Activated CD4-positive, alpha-beta T cell treated with anti-CD3 and anti-CD28 coated beads, Interleukin-2, amount 10 ng/mL, durations not matched to agents 24 days and 14 days (primary cell): ENCODE data around the gene FHIP1B. TPM values are rescaled to one million over a fixed set of nuclear protein-coding genes. Genes with fewer than 3 reads are reported as not detected.
"Not testable (repeated sequence)": the region's sequence is repeated elsewhere in the genome, so short reads cannot be mapped to it uniquely, and the experiment has no call there.

Source experiments
- DNase-seq: peaks from one replicate; pipeline ENCODE4 v3.0.0; 2022
- H3K27ac Mint-ChIP-seq: one replicate; pipeline ENCODE4 v1.8.0; 2022; ENCODE audit warnings: mild to moderate bottlenecking, mixed read lengths
- H3K27me3 Mint-ChIP-seq: one replicate; pipeline ENCODE4 v1.8.0; 2022; ENCODE audit warnings: mixed read lengths
- H3K36me3 Mint-ChIP-seq: one replicate; pipeline ENCODE4 v1.8.0; 2022; ENCODE audit warnings: low read depth, mild to moderate bottlenecking, mixed read lengths
- H3K4me1 Mint-ChIP-seq: one replicate; pipeline ENCODE4 v1.8.0; 2021; ENCODE audit warnings: mixed read lengths
- H3K4me3 Mint-ChIP-seq: one replicate; pipeline ENCODE4 v1.8.0; 2022; ENCODE audit warnings: mild to moderate bottlenecking, moderate library complexity, mixed read lengths
- H3K9me3 Mint-ChIP-seq: one replicate; pipeline ENCODE4 v1.8.0; 2021; ENCODE audit warnings: mixed read lengths
- intact Hi-C: fragments of 100-400 bp; cut with micrococcal nuclease; formaldehyde crosslinking; loops from one replicate; pipeline ENCODE4 v1.15.1; 2023
- total RNA-seq: library from RNA; stranded (reverse); gene quantifications from 2 replicates; pipeline ENCODE4 v1.2.3, GENCODE V29; 2022

FHIP1B gene
- total RNA-seq, 1 donor from 2014 or later = 19.3 TPM

- H3K4me3 Mint-ChIP-seq = no peak overlapping the region
- intact Hi-C loops = loop anchor here (1.0 kb wide), 3 partner anchors 63 to 111 kb away; no protein-coding TSS in a partner anchor
- H3K9me3 Mint-ChIP-seq = no peaks in the 10 kb centered on the region
- no peak for DNase-seq
- no peaks in the 10 kb centered on the region for H3K36me3 Mint-ChIP-seq
- no peaks in the 10 kb centered on the region for H3K4me1 Mint-ChIP-seq
- no peak overlapping the region for H3K27ac Mint-ChIP-seq
- peaks cover 11% of the 10 kb centered on the region for H3K27me3 Mint-ChIP-seq
Observed at GRCh38 chr11:6251990-6252473, 17.6 kb upstream of the FHIP1B start.

DNA sequence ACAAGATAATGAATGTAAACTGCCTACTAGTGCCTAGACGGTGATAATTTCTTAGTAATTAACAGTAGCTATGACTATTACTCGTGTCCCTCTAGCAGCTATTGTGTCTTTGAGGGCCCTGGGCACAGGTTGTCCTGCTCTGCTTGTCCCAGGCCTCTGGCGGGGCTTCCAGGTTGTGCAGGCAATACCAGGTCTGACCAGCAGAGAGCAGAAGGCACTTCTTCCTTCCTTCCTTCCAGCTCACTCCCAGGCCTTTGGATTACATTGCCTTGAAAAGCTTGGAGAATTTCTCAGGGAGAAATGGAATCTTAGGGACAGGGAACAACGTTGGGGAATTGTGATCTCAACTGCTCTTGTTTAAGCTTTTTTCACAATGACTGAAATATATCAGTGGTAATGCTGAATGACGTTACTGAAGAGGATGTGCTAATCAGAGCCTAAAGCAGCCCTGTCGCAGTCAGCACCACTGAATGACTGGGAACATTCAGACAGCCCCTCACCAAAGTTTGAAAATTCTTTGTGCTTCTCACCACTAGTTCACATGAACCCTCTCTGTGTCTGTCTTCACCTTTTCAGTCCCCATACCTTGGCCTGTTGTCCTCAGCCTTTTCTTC lies 16.8 kb upstream of the FHIP1B start:
- Mint-ChIP-seq H3K27me3 (peaks cover 11% of the 10 kb centered on the region), H3K4me1 (no peaks in the 10 kb centered on the region), H3K9me3 (no peaks in the 10 kb centered on the region), H3K4me3 (no peak overlapping the region), H3K27ac (no peak overlapping the region), H3K36me3 (no peaks in the 10 kb centered on the region)
- intact Hi-C loops = loop anchor here (1.0 kb wide), 3 partner anchors 64 to 112 kb away; no protein-coding TSS in a partner anchor
- DNase-seq = peak; percentile 86

- intact Hi-C loops = no loop called here
- H3K4me1 Mint-ChIP-seq = no peaks in the 10 kb centered on the region
Observed at GRCh38 chr11:6249770-6250555, 15.5 kb upstream of the FHIP1B start.

GRCh38 chr11:6248897-6249296 lies 14.5 kb upstream of the FHIP1B start:
- H3K4me1 Mint-ChIP-seq, H3K36me3 Mint-ChIP-seq, H3K27ac Mint-ChIP-seq, intact Hi-C loops, DNase-seq, H3K4me3 Mint-ChIP-seq, H3K9me3 Mint-ChIP-seq: not testable (repeated sequence)
- H3K27me3 Mint-ChIP-seq = peaks cover 22% of the 10 kb centered on the region

More at GRCh38 chr11:6249770-6250555, 15.5 kb upstream of the FHIP1B start:
- Mint-ChIP-seq H3K36me3 (no peaks in the 10 kb centered on the region), H3K4me3 (no peak overlapping the region), H3K9me3 (no peaks in the 10 kb centered on the region), H3K27me3 (peaks cover 19% of the 10 kb centered on the region), H3K27ac (no peak overlapping the region)
- no peak for DNase-seq

GRCh38 chr11:6248248-6248647 lies 13.8 kb upstream of the FHIP1B start:
- intact Hi-C loops = no loop called here
- Mint-ChIP-seq H3K27me3 (peaks cover 27% of the 10 kb centered on the region), H3K27ac (no peak overlapping the region), H3K4me1 (no peaks in the 10 kb centered on the region), H3K4me3 (no peak overlapping the region), H3K36me3 (no peaks in the 10 kb centered on the region), H3K9me3 (no peaks in the 10 kb centered on the region)
- no peak for DNase-seq

- H3K4me3 Mint-ChIP-seq = no peak overlapping the region
- intact Hi-C loops = no loop called here
Observed at GRCh38 chr11:6245536-6245935, 11.1 kb upstream of the FHIP1B start.

GRCh38 chr11:6241316-6241715 lies 6.9 kb upstream of the FHIP1B start:
- intact Hi-C loops = no loop called here
- no peak for DNase-seq
- no peak overlapping the region for H3K27ac Mint-ChIP-seq
- H3K27me3 Mint-ChIP-seq = peaks cover 24% of the 10 kb centered on the region
- no peak overlapping the region for H3K4me3 Mint-ChIP-seq
- H3K9me3 Mint-ChIP-seq = no peaks in the 10 kb centered on the region
- H3K36me3 Mint-ChIP-seq = no peaks in the 10 kb centered on the region
- no peaks in the 10 kb centered on the region for H3K4me1 Mint-ChIP-seq

More at GRCh38 chr11:6245536-6245935, 11.1 kb upstream of the FHIP1B start:
- DNase-seq = no peak
- no peaks in the 10 kb centered on the region for H3K36me3 Mint-ChIP-seq
- H3K27me3 Mint-ChIP-seq = peaks cover 34% of the 10 kb centered on the region
- H3K9me3 Mint-ChIP-seq = no peaks in the 10 kb centered on the region
- no peaks in the 10 kb centered on the region for H3K4me1 Mint-ChIP-seq
- H3K27ac Mint-ChIP-seq = no peak overlapping the region

DNA sequence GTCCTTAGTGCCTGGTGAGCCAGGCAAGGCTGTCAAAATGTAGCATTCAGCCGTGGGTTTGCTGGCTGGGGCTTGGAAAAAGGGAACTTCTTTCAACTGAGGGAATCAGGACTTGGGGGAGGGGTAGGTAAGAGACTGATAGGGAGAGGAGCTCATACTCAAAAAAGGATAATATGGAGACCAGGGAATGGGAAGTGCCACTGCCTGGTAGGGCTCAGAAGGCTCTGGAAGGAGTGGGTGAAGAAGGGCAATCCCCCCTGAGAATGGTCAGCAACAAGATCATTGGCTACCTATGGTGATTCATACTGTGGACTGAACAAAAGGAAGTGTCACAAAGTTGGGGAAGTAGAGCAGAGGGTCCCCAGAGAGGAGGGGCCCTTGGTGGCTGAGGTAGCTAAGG lies 6.3 kb upstream of the FHIP1B start:
- Mint-ChIP-seq H3K4me1 (no peaks in the 10 kb centered on the region), H3K4me3 (no peak overlapping the region), H3K27ac (no peak overlapping the region), H3K27me3 (peaks cover 21% of the 10 kb centered on the region), H3K36me3 (no peaks in the 10 kb centered on the region), H3K9me3 (no peaks in the 10 kb centered on the region)
- no peak for DNase-seq
- intact Hi-C loops = no loop called here

GRCh38 chr11:6240139-6240538 lies 5.7 kb upstream of the FHIP1B start:
- Mint-ChIP-seq H3K9me3 (no peaks in the 10 kb centered on the region), H3K27ac (no peak overlapping the region), H3K4me3 (no peak overlapping the region), H3K36me3 (no peaks in the 10 kb centered on the region), H3K4me1 (peaks cover 3% of the 10 kb centered on the region), H3K27me3 (peaks cover 16% of the 10 kb centered on the region)
- intact Hi-C loops = no loop called here
- no peak for DNase-seq

DNA sequence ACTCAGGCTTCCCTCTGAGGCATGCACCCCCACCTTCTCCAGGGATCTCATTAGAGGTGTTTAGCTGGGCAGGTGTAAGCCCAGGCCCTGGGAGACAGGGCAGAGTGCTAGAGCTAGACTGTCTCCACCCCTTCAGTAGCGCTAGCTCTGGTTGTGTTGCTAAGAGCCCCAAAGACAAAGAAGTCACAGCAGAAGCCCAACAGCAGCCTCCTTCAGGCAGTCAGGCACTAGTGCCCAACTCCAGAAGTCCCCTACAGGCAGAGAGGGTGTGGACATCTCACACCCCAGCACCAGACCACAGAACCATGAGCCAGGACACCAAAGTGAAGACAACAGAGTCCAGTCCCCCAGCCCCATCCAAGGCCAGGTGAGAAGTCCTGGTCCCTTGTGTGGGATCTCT lies 4.5 kb upstream of the FHIP1B start, which contains the start of gene CNGA4:
TSS of gene CNGA4 (plus strand) at position 188 of the 400 bp plus-strand sequence. CDS start at position 306, 118 bp downstream.
- intact Hi-C loops = loop anchor here (5.0 to 10.0 kb wide), 3 partner anchors 176 to 554 kb away; partner anchors contain the start of genes APBB1, TRIM22 and TRIM5
- peaks cover 11% of the 10 kb centered on the region for H3K4me1 Mint-ChIP-seq
- no peak within 1 kb of the TSS for H3K4me3 Mint-ChIP-seq
- H3K27ac Mint-ChIP-seq = no peak within 1 kb of the TSS
- no peak for DNase-seq
- H3K9me3 Mint-ChIP-seq = no peaks in the 10 kb centered on the region
- no peaks in the 10 kb centered on the region for H3K36me3 Mint-ChIP-seq
- peaks cover 13% of the 10 kb centered on the region for H3K27me3 Mint-ChIP-seq

DNA sequence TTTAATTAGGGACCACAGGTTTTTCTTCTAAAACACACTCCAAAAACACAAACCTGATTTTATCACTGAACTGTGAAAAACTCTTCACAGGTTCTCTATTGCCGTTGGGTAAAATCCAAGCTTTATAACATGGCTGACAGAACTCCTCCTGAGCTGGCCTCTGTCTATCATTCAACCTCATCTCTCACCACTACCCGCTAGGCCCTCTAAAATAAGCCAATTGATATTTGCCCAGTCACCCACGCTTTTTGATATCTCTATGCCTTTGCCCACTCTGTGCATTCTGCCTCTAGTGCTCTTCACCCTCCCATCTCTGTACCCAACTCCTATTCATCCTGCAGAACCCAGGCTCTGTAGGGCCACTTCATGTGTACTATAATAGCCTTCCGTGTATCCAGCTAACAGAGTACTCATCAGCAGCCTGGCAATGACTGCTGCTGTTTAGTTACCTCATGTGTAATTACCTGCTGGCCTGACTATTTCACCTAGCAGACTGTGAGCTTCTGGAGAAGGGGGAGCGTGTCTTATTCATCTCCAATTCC lies 3.4 kb upstream of the FHIP1B start:
- no peak for DNase-seq
- Mint-ChIP-seq H3K4me1 (peaks cover 17% of the 10 kb centered on the region), H3K27ac (no peak overlapping the region), H3K9me3 (no peaks in the 10 kb centered on the region), H3K4me3 (no peak overlapping the region), H3K27me3 (peaks cover 6% of the 10 kb centered on the region), H3K36me3 (no peaks in the 10 kb centered on the region)
- intact Hi-C loops = loop anchor here (5.0 to 10.0 kb wide), 3 partner anchors 177 to 553 kb away; partner anchors contain the start of genes APBB1, TRIM22 and TRIM5

GRCh38 chr11:6237266-6237665 lies 2.8 kb upstream of the FHIP1B start:
- intact Hi-C loops = loop anchor here (5.0 to 10.0 kb wide), 3 partner anchors 178 to 552 kb away; partner anchors contain the start of genes APBB1, TRIM22 and TRIM5
- peaks cover 19% of the 10 kb centered on the region for H3K4me1 Mint-ChIP-seq
- DNase-seq = no peak
- no peaks in the 10 kb centered on the region for H3K36me3 Mint-ChIP-seq
- H3K4me3 Mint-ChIP-seq = no peak overlapping the region
- peaks cover 4% of the 10 kb centered on the region for H3K27me3 Mint-ChIP-seq
- no peaks in the 10 kb centered on the region for H3K9me3 Mint-ChIP-seq
- H3K27ac Mint-ChIP-seq = no peak overlapping the region

DNA sequence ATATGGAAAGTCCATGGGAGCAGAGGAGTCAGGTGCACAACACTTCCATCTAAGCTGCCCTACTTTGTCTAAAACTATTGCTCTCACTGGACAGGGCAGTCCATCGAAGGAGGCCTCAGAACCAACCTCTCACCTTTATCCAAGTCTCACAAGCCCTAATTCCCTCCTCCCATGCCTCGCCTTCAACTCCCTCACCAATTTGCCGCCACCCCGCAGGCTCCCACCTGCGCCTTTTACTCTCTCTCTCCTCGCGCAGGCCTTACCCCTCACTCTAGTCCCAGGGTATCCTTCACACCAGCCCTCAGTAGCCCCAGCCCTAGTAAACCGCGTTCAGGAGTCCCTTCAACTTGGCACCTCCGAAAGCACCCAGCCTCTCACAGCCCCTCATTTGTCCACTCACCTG lies 451 bp downstream of the FHIP1B start:
- H3K27ac Mint-ChIP-seq = peak overlapping the region; percentile 90
- DNase-seq = no peak
- intact Hi-C loops = loop anchor here (1.0 to 10.0 kb wide), 8 partner anchors 31 to 549 kb away; partner anchors contain the start of genes APBB1, ARFIP2, CAVIN3 and MRPL17

More for the DNA sequence above, 451 bp downstream of the FHIP1B start:
- no peaks in the 10 kb centered on the region for H3K27me3 Mint-ChIP-seq
- H3K4me1 Mint-ChIP-seq = peaks cover 40% of the 10 kb centered on the region
- H3K4me3 Mint-ChIP-seq = peak overlapping the region; percentile 95
- H3K36me3 Mint-ChIP-seq = peaks cover under 1% of the 10 kb centered on the region
- no peaks in the 10 kb centered on the region for H3K9me3 Mint-ChIP-seq
